ENCODE data around the gene ZSCAN32. TPM values are rescaled to one million over a fixed set of nuclear protein-coding genes. Genes with fewer than 3 reads are reported as not detected.
A peak's percentile ranks its signal among the peaks of the same experiment; 100 is the strongest.

Gene ZSCAN32
- total RNA-seq, 4 donors from 2014 or later: 1.8 to 27.6 (median 16.1) TPM

GRCh38 chr16:3434373-3434772, 33.6 kb upstream of the ZSCAN32 start:
- Histone ChIP-seq H3K27ac (no peak overlapping the region), H3K9me3 (peaks cover 0 to 6% of the 10 kb centered on the region in 2 donors), H3K4me1 (no peaks in the 10 kb centered on the region), H3K36me3 (no peaks in the 10 kb centered on the region), H3K4me3 (no peak overlapping the region), H3K27me3 (no peaks in the 10 kb centered on the region)
- intact Hi-C loops (cut with DNase I; ENCODE audit: low total_unique reads): no loop called here
- TF ChIP-seq CTCF (IDR thresholded peaks at IDR 0.05) (no peak), POLR2A (IDR thresholded peaks at IDR 0.05) (no peak)
- no peak for DNase-seq

GRCh38 chr16:3431779-3432219, 31.0 kb upstream of the ZSCAN32 start:
- no peak overlapping the region for H3K27ac ChIP-seq
- H3K36me3 ChIP-seq: no peaks in the 10 kb centered on the region
- H3K9me3 ChIP-seq: no peaks in the 10 kb centered on the region
- DNase-seq: peak; percentile 21 to 37
- TF ChIP-seq POLR2A (IDR thresholded peaks at IDR 0.05) (no peak), CTCF (IDR thresholded peaks at IDR 0.05) (no peak)
- no peaks in the 10 kb centered on the region for H3K27me3 ChIP-seq
- intact Hi-C loops (cut with DNase I; ENCODE audit: low total_unique reads): no loop called here
- H3K4me1 ChIP-seq: no peaks in the 10 kb centered on the region
- H3K4me3 ChIP-seq: no peak overlapping the region

GRCh38 chr16:3413730-3414379, 13.1 kb upstream of the ZSCAN32 start:
- intact Hi-C loops (cut with DNase I; ENCODE audit: low total_unique reads): no loop called here
- Histone ChIP-seq H3K27ac (no peak overlapping the region), H3K4me1 (no peaks in the 10 kb centered on the region), H3K4me3 (no peak overlapping the region), H3K9me3 (peaks cover 0 to 56% of the 10 kb centered on the region in 2 donors), H3K36me3 (no peaks in the 10 kb centered on the region), H3K27me3 (no peaks in the 10 kb centered on the region)
- no peak for TF ChIP-seq POLR2A (IDR thresholded peaks at IDR 0.05)
- TF ChIP-seq CTCF (IDR thresholded peaks at IDR 0.05): no peak
- DNase-seq: no peak

GRCh38 chr16:3408561-3409197, 7.9 kb upstream of the ZSCAN32 start:
- TF ChIP-seq POLR2A (IDR thresholded peaks at IDR 0.05): no peak
- no peaks in the 10 kb centered on the region for H3K36me3 ChIP-seq
- DNase-seq: no peak
- H3K4me3 ChIP-seq: no peak overlapping the region
- no peak overlapping the region for H3K27ac ChIP-seq
- no peaks in the 10 kb centered on the region for H3K27me3 ChIP-seq
- H3K9me3 ChIP-seq: peaks cover 0 to 75% of the 10 kb centered on the region in 2 donors
- intact Hi-C loops (cut with DNase I; ENCODE audit: low total_unique reads): no loop called here
- no peaks in the 10 kb centered on the region for H3K4me1 ChIP-seq

GRCh38 chr16:3401719-3402397, 1.1 kb upstream of the ZSCAN32 start:
- no peak for DNase-seq
- Histone ChIP-seq H3K36me3 (no peaks in the 10 kb centered on the region), H3K9me3 (peaks cover 0 to 17% of the 10 kb centered on the region in 2 donors), H3K4me3 (peak overlapping the region; percentile 83 to 98), H3K27ac (peak overlapping the region; percentile 53 to 80), H3K27me3 (no peaks in the 10 kb centered on the region), H3K4me1 (no peaks in the 10 kb centered on the region)
- TF ChIP-seq CTCF (IDR thresholded peaks at IDR 0.05): no peak
- no peak for TF ChIP-seq POLR2A (IDR thresholded peaks at IDR 0.05)
- intact Hi-C loops (cut with DNase I; ENCODE audit: low total_unique reads): loop anchor here (5.0 kb wide), 1 partner anchor 90 kb away; no protein-coding TSS in a partner anchor
